Osteoblast (primary cell): Measurements from ENCODE around the gene DMRT1. TPM values are rescaled to one million over a fixed set of nuclear protein-coding genes. Genes with fewer than 3 reads are reported as not detected.

ENCODE experiments used
- DNase-seq: peaks from one replicate; pipeline ENCODE4 v3.0.0; 2011; ENCODE audit warnings: low spot score, mixed read lengths; ENCODE audit not compliant: insufficient read length; ENCODE audit errors: missing footprints
- H2AFZ ChIP-seq: 2 replicates; pipeline ENCODE4 v1.6.0; 2011; ENCODE audit warnings: mild to moderate bottlenecking, low read length
- H3K27ac ChIP-seq: 2 replicates; pipeline ENCODE4 v1.5.1; 2011; ENCODE audit warnings: mild to moderate bottlenecking, low read depth, low read length, moderate library complexity
- H3K27me3 ChIP-seq: 2 replicates; pipeline ENCODE4 v1.6.0; 2012; ENCODE audit warnings: mild to moderate bottlenecking, control low read depth, inconsistent platforms, low read length, moderate library complexity; ENCODE audit not compliant: insufficient read depth
- H3K36me3 ChIP-seq: 2 replicates; pipeline ENCODE4 v1.5.1; 2011; ENCODE audit warnings: mild to moderate bottlenecking, low read length, control low read depth, moderate library complexity; ENCODE audit not compliant: insufficient read depth
- H3K4me1 ChIP-seq: 2 replicates; pipeline ENCODE4 v1.5.1; 2011; ENCODE audit warnings: mild to moderate bottlenecking, low read length, control low read depth, moderate library complexity; ENCODE audit not compliant: insufficient read depth
- H3K4me2 ChIP-seq: 2 replicates; pipeline ENCODE4 v1.6.0; 2011; ENCODE audit warnings: mild to moderate bottlenecking, low read length; ENCODE audit not compliant: insufficient read depth
- H3K4me3 ChIP-seq: fragments of 200-600 bp; sonication (generic); 3 replicates; pipeline ENCODE4 v1.5.1; 2012; ENCODE audit warnings: mild to moderate bottlenecking, low read length, inconsistent platforms; ENCODE audit not compliant: insufficient read depth
- H3K79me2 ChIP-seq: 2 replicates; pipeline ENCODE4 v1.6.0; 2012; ENCODE audit warnings: mild to moderate bottlenecking, low read length, control low read depth, inconsistent platforms; ENCODE audit not compliant: insufficient read depth
- H3K9me3 ChIP-seq: 2 replicates; pipeline ENCODE4 v1.5.1; 2011; ENCODE audit warnings: low read depth, low read length, control low read depth
- H4K20me1 ChIP-seq: 2 replicates; pipeline ENCODE4 v1.6.0; 2012; ENCODE audit warnings: mild to moderate bottlenecking, low read length, control low read depth; ENCODE audit not compliant: insufficient read depth
- total RNA-seq: library from RNA; depleted of rRNA; stranded (reverse); fragments of >200 nt; gene quantifications from 2 replicates; pipeline ENCODE4 v1.2.3, GENCODE V29; 2012
- TF ChIP-seq, protein P1 (sequence below): IDR thresholded peaks from 2 replicates; pipeline ENCODE4 v1.5.1; 2011; ENCODE audit warnings: mild to moderate bottlenecking, low read depth, low read length, moderate library complexity; ENCODE audit errors: extremely low read depth

Gene DMRT1
- total RNA-seq, 1 donor, result not detected

GRCh38 chr9:976258-976942 lies 134.9 kb downstream of the DMRT1 start, which contains the start of gene DMRT3:
Gene DMRT3 (plus strand): TSS chr9:976655. CDS start chr9:977002, 347 bp downstream.
- H2AFZ ChIP-seq, result no peak within 1 kb of the TSS
- peaks cover 58% of the 10 kb centered on the region for H3K27me3 ChIP-seq
- H3K4me3 ChIP-seq, result no peak within 1 kb of the TSS

GRCh38 chr9:976943-977837 lies 135.7 kb downstream of the DMRT1 start:
- no peak overlapping the region for H2AFZ ChIP-seq
- H3K4me1 ChIP-seq, result no peaks in the 10 kb centered on the region
- no peaks in the 10 kb centered on the region for H3K9me3 ChIP-seq
- TF ChIP-seq, protein P1, sequence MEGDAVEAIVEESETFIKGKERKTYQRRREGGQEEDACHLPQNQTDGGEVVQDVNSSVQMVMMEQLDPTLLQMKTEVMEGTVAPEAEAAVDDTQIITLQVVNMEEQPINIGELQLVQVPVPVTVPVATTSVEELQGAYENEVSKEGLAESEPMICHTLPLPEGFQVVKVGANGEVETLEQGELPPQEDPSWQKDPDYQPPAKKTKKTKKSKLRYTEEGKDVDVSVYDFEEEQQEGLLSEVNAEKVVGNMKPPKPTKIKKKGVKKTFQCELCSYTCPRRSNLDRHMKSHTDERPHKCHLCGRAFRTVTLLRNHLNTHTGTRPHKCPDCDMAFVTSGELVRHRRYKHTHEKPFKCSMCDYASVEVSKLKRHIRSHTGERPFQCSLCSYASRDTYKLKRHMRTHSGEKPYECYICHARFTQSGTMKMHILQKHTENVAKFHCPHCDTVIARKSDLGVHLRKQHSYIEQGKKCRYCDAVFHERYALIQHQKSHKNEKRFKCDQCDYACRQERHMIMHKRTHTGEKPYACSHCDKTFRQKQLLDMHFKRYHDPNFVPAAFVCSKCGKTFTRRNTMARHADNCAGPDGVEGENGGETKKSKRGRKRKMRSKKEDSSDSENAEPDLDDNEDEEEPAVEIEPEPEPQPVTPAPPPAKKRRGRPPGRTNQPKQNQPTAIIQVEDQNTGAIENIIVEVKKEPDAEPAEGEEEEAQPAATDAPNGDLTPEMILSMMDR, result no peak
- no peak for DNase-seq
- no peaks in the 10 kb centered on the region for H4K20me1 ChIP-seq
- peaks cover 55% of the 10 kb centered on the region for H3K27me3 ChIP-seq
- H3K79me2 ChIP-seq, result no peaks in the 10 kb centered on the region
- H3K36me3 ChIP-seq, result no peaks in the 10 kb centered on the region
- H3K4me3 ChIP-seq, result no peak overlapping the region
- no peak overlapping the region for H3K4me2 ChIP-seq
- H3K27ac ChIP-seq, result no peak overlapping the region

More at GRCh38 chr9:976258-976942, 134.9 kb downstream of the DMRT1 start, which contains the start of gene DMRT3:
- DNase-seq, result peak; percentile 84
- Histone ChIP-seq H3K27ac (no peak within 1 kb of the TSS), H3K36me3 (no peaks in the 10 kb centered on the region), H3K4me2 (no peak within 1 kb of the TSS), H3K9me3 (no peaks in the 10 kb centered on the region), H4K20me1 (no peaks in the 10 kb centered on the region), H3K4me1 (no peaks in the 10 kb centered on the region), H3K79me2 (no peaks in the 10 kb centered on the region)
- TF ChIP-seq, protein P1, result no peak

DNA sequence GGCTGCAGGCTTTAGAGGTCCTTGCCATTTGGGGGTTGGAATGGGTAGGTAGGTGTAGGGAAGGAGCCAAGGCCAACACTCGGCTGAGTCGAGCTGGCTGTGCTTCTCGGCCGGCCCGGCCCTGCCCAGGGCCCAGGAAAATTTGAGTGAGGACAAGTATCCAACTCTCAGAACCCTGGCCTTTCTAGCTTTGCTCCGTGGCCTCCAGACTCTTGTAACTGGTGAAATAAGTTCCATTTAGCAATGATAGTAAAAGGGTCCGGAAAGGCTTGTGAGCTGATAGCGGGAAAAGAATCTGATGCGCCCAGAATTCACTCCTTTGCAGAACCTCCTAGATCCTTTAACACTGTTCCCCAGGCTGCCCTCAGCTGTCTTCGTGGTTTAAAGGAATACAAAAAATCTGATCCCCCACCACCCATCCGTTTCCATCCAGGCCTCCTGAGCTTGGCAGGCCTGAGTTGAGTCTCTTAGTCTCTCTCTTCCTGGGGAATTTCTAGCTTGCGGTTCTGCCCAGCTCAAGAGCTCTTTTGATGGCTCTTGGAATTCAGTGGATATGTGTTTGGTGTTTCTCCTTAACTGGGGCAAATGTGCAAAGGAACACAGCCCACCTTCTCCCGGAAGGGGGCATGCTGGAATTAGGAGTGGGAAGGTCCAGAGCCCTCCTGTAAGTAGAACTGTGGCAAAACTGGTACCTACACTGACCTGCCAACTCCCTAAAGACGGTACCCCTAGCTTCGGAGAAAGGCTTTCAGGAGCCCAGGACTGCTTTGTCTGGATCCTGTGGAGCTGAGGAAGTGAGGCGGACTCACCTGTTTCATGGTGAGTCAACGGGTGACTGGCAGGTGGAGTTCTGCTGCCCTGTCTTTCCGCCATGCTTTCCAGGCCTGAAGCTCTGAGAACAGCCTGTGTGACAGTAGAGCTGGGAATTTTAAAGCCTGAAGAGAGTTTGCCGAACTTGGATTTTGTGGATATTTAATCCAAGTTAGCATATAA lies 136.6 kb downstream of the DMRT1 start:
- TF ChIP-seq, protein P1, result no peak
- H3K79me2 ChIP-seq, result no peaks in the 10 kb centered on the region
- no peaks in the 10 kb centered on the region for H4K20me1 ChIP-seq
- H3K27ac ChIP-seq, result no peak overlapping the region
- no peak overlapping the region for H2AFZ ChIP-seq
- peaks cover 51% of the 10 kb centered on the region for H3K27me3 ChIP-seq
- H3K36me3 ChIP-seq, result no peaks in the 10 kb centered on the region
- no peaks in the 10 kb centered on the region for H3K4me1 ChIP-seq
- H3K9me3 ChIP-seq, result no peaks in the 10 kb centered on the region
- DNase-seq, result no peak
- no peak overlapping the region for H3K4me3 ChIP-seq
- no peak overlapping the region for H3K4me2 ChIP-seq
